HCT116 (cell line): ENCODE results near the gene PRRX2.

Source experiments
- CBX3 ChIP-seq: IDR thresholded peaks from 2 replicates; pipeline ENCODE4 v1.6.1; 2012; ENCODE audit warnings: low read depth
- EZH2 ChIP-seq: fragments of 200-600 bp; sonication (generic); IDR thresholded peaks from 2 replicates; pipeline ENCODE4 v1.6.1; 2017; ENCODE audit warnings: antibody characterized with exemption, mixed run types
- FOSL1 ChIP-seq: IDR thresholded peaks from 2 replicates; pipeline ENCODE4 v1.6.1; 2012; ENCODE audit warnings: low read depth
- POLR2A ChIP-seq: IDR thresholded peaks from 2 replicates; pipeline ENCODE4 v1.7.0; 2011; ENCODE audit warnings: borderline replicate concordance; ENCODE audit not compliant: insufficient read depth, insufficient read length; ENCODE audit errors: extremely low read depth
- POLR2AphosphoS5 ChIP-seq: IDR thresholded peaks from 2 replicates; pipeline ENCODE4 v1.6.1; 2011; ENCODE audit warnings: mild to moderate bottlenecking, low read depth, low read length, moderate library complexity
- RAD21 ChIP-seq: IDR thresholded peaks from 2 replicates; pipeline ENCODE4 v1.6.1; 2012; ENCODE audit warnings: low read depth, mild to moderate bottlenecking
- SIN3A ChIP-seq: IDR thresholded peaks from 2 replicates; pipeline ENCODE4 v1.6.1; 2012; ENCODE audit warnings: low read depth
- YY1 ChIP-seq: IDR thresholded peaks from 2 replicates; pipeline ENCODE4 v1.6.1; 2011; ENCODE audit warnings: low read length, low read depth, moderate library complexity, mild to moderate bottlenecking; ENCODE audit not compliant: insufficient replicate concordance; ENCODE audit errors: extremely low read depth
- ZFX ChIP-seq: fragments of 450-650 bp; IDR thresholded peaks from 2 replicates; pipeline ENCODE4 v1.6.1; 2017
- ZNF274 ChIP-seq: fragments of 200-500 bp; sonication (Bioruptor generic); IDR thresholded peaks from 2 replicates; pipeline ENCODE4 v1.6.1; 2014; ENCODE audit warnings: mild to moderate bottlenecking, low read depth, low read length, inconsistent platforms
- TF ChIP-seq, protein P1 (sequence below), 3 experiments: fragments of 200-600 bp in 1 of 3; sonication (generic) in 1 of 3; IDR thresholded peaks in 2 of 3; conservative IDR thresholded peaks in 1 of 3; 2 replicates each; pipeline ENCODE4 v1.5.1; 2012 to 2017; ENCODE audit warnings: low read depth in 2 of 3, low read length in 2 of 3, antibody characterized with exemption in 1 of 3, borderline replicate concordance in 1 of 3, control low read depth in 1 of 3, mild to moderate bottlenecking in 1 of 3, mixed read lengths in 1 of 3, mixed run types in 1 of 3, moderate library complexity in 1 of 3; ENCODE audit not compliant: insufficient read depth in 1 of 3
- TF ChIP-seq, protein P2 (sequence below): IDR thresholded peaks from 2 replicates; pipeline ENCODE4 v1.6.1; 2012
- TF ChIP-seq, protein P3 (sequence below): IDR thresholded peaks from 2 replicates; pipeline ENCODE4 v1.6.1; 2012; ENCODE audit warnings: low read depth
- TF ChIP-seq, protein P4 (sequence below): IDR thresholded peaks from 2 replicates; pipeline ENCODE4 v1.6.1; 2011; ENCODE audit warnings: mild to moderate bottlenecking, low read length, moderate library complexity; ENCODE audit not compliant: insufficient replicate concordance; ENCODE audit errors: extremely low read depth

DNA sequence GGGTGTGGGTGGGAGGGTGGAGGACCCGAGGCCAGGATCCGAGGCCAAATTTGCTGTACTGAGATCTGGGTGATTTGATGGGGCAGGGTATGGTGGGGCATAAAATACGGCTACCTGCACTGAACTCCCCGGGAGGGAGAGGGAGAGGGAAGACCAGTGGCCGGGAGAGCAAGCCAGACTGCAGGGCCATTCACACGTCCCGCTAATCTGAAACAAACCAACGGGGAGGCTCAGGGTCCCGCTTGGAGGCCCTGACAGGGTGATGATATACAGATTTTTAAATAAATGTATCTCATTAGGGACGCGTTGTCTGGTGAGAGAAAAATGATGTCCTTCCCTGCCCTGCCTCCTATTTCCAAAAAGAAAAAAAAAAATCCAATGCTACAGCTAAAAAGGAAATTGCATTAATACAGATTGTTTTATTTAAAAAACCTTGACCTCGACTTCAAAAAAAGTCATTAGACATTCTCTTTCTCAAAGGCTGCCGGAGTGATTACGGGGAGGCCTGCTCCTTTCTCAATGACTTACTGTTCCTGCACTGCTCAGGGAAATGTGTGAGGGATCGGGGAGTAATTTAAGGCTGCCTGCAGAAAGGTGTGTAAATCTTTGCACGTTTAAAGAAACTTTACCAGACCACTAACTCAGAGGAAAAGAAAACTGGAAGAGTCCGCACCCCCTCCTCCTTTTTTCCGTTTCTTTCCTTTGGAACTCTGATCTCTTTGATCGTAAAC, 11.5 kb upstream of the PRRX2 start:
- TF ChIP-seq, protein P1, sequence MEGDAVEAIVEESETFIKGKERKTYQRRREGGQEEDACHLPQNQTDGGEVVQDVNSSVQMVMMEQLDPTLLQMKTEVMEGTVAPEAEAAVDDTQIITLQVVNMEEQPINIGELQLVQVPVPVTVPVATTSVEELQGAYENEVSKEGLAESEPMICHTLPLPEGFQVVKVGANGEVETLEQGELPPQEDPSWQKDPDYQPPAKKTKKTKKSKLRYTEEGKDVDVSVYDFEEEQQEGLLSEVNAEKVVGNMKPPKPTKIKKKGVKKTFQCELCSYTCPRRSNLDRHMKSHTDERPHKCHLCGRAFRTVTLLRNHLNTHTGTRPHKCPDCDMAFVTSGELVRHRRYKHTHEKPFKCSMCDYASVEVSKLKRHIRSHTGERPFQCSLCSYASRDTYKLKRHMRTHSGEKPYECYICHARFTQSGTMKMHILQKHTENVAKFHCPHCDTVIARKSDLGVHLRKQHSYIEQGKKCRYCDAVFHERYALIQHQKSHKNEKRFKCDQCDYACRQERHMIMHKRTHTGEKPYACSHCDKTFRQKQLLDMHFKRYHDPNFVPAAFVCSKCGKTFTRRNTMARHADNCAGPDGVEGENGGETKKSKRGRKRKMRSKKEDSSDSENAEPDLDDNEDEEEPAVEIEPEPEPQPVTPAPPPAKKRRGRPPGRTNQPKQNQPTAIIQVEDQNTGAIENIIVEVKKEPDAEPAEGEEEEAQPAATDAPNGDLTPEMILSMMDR (IDR thresholded peaks at IDR 0.05 in 2 of 3, conservative IDR thresholded peaks at IDR 0.05 in 1 of 3; ENCODE audit: borderline replicate concordance in 1 of 3, insufficient read depth in 1 of 3, low read depth in 2 of 3, low read length in 2 of 3): no peak
- TF ChIP-seq POLR2AphosphoS5 (no peak), CBX3 (no peak), EZH2 (no peak), POLR2A (no peak), RAD21 (no peak), SIN3A (no peak), YY1 (no peak), ZFX (no peak), ZNF274 (no peak), FOSL1 (no peak)
- TF ChIP-seq, protein P2, sequence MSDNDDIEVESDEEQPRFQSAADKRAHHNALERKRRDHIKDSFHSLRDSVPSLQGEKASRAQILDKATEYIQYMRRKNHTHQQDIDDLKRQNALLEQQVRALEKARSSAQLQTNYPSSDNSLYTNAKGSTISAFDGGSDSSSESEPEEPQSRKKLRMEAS: no peak
- TF ChIP-seq, protein P3, sequence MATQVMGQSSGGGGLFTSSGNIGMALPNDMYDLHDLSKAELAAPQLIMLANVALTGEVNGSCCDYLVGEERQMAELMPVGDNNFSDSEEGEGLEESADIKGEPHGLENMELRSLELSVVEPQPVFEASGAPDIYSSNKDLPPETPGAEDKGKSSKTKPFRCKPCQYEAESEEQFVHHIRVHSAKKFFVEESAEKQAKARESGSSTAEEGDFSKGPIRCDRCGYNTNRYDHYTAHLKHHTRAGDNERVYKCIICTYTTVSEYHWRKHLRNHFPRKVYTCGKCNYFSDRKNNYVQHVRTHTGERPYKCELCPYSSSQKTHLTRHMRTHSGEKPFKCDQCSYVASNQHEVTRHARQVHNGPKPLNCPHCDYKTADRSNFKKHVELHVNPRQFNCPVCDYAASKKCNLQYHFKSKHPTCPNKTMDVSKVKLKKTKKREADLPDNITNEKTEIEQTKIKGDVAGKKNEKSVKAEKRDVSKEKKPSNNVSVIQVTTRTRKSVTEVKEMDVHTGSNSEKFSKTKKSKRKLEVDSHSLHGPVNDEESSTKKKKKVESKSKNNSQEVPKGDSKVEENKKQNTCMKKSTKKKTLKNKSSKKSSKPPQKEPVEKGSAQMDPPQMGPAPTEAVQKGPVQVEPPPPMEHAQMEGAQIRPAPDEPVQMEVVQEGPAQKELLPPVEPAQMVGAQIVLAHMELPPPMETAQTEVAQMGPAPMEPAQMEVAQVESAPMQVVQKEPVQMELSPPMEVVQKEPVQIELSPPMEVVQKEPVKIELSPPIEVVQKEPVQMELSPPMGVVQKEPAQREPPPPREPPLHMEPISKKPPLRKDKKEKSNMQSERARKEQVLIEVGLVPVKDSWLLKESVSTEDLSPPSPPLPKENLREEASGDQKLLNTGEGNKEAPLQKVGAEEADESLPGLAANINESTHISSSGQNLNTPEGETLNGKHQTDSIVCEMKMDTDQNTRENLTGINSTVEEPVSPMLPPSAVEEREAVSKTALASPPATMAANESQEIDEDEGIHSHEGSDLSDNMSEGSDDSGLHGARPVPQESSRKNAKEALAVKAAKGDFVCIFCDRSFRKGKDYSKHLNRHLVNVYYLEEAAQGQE: no peak
- TF ChIP-seq, protein P4, sequence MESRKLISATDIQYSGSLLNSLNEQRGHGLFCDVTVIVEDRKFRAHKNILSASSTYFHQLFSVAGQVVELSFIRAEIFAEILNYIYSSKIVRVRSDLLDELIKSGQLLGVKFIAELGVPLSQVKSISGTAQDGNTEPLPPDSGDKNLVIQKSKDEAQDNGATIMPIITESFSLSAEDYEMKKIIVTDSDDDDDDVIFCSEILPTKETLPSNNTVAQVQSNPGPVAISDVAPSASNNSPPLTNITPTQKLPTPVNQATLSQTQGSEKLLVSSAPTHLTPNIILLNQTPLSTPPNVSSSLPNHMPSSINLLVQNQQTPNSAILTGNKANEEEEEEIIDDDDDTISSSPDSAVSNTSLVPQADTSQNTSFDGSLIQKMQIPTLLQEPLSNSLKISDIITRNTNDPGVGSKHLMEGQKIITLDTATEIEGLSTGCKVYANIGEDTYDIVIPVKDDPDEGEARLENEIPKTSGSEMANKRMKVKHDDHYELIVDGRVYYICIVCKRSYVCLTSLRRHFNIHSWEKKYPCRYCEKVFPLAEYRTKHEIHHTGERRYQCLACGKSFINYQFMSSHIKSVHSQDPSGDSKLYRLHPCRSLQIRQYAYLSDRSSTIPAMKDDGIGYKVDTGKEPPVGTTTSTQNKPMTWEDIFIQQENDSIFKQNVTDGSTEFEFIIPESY: no peak
